SH-SY5Y (cell line): ENCODE measurements around the gene EPYC.

Experiments
- GATA2 ChIP-seq: IDR thresholded peaks from 2 replicates; pipeline ENCODE4 v1.6.1; 2011; ENCODE audit warnings: mild to moderate bottlenecking, low read depth, low read length
- GATA3 ChIP-seq: IDR thresholded peaks from 2 replicates; pipeline ENCODE4 v1.6.1; 2011; ENCODE audit warnings: low read depth, mild to moderate bottlenecking, low read length, moderate library complexity

DNA sequence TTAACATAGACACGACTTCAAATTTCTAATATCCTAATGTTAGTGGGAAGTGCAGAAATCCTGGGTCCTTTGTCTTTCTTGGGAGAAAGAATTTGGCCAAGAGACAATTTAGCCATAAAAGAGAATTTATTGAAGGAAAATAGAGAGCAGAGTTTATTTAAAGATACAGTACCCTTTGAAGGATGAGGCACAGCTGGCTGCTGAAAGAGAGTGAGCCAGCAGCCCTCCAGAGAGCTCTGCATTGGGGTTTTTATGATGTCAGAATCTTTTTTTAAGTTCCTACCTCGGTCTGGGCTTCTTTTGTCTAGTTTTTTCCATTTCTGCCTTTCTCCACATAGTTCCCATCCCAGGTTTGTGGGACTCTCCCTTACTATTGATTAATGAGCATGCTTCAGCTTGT, 87.3 kb downstream of the EPYC start:
- no peak for TF ChIP-seq GATA3
- no peak for TF ChIP-seq GATA2
